ENCODE results near the gene CD82.
"Not testable (repeated sequence)": the region's sequence is repeated elsewhere in the genome, so short reads cannot be mapped to it uniquely, and the experiment has no call there.

The CD82 gene

GRCh38 chr11:44550123-44550522 is 15.3 kb upstream of the CD82 start:
- TF ChIP-seq POLR2AphosphoS5 (IDR thresholded peaks at IDR 0.05; ENCODE audit: borderline replicate concordance, low read depth, low read length) (no peak), FOXP2 (optimal IDR thresholded peaks at IDR 0.05; ENCODE audit: control extremely low read depth, extremely low read length, insufficient read depth) (no peak), EZH2 (IDR thresholded peaks at IDR 0.05) (no peak)
- H3K4me3 ChIP-seq = no peak overlapping the region
- no peaks in the 10 kb centered on the region for H3K36me3 ChIP-seq (ENCODE audit: insufficient read depth, low read length)
- H3K9ac ChIP-seq (ENCODE audit: insufficient read length) = no peak overlapping the region
- H3K9me3 ChIP-seq (ENCODE audit: low read depth, low read length) = 0 out of 2 replicates have a peak, but pooled peaks cover 3% of the 10 kb centered on the region
- no peak overlapping the region for H3K27ac ChIP-seq
- DNase-seq (ENCODE audit: low read depth, low spot score) = no peak

- TF ChIP-seq EZH2 (IDR thresholded peaks at IDR 0.05) (no peak), FOXP2 (optimal IDR thresholded peaks at IDR 0.05; ENCODE audit: control extremely low read depth, extremely low read length, insufficient read depth) (no peak), POLR2AphosphoS5 (IDR thresholded peaks at IDR 0.05; ENCODE audit: borderline replicate concordance, low read depth, low read length) (no peak)
- no peak overlapping the region for H3K4me3 ChIP-seq
- 0 out of 2 replicates have a peak, but pooled peaks cover 3% of the 10 kb centered on the region for H3K9me3 ChIP-seq (ENCODE audit: low read depth, low read length)
- DNase-seq (ENCODE audit: low read depth, low spot score) = no peak
- no peaks in the 10 kb centered on the region for H3K36me3 ChIP-seq (ENCODE audit: insufficient read depth, low read length)
- no peak overlapping the region for H3K27ac ChIP-seq
- H3K9ac ChIP-seq (ENCODE audit: insufficient read length) = no peak overlapping the region
Measured at GRCh38 chr11:44551456-44552139, 13.9 kb upstream of the CD82 start.

- no peak for DNase-seq (ENCODE audit: low read depth, low spot score)
- Histone ChIP-seq H3K4me3 (no peak overlapping the region), H3K9ac (ENCODE audit: insufficient read length) (no peak overlapping the region)
Measured at GRCh38 chr11:44555031-44555800, 10.2 kb upstream of the CD82 start.

GRCh38 chr11:44556735-44557409 is 8.6 kb upstream of the CD82 start:
- no peak for DNase-seq (ENCODE audit: low read depth, low spot score)
- no peak for TF ChIP-seq FOXP2 (optimal IDR thresholded peaks at IDR 0.05; ENCODE audit: control extremely low read depth, extremely low read length, insufficient read depth)
- TF ChIP-seq EZH2 (IDR thresholded peaks at IDR 0.05) = no peak
- no peak for TF ChIP-seq POLR2AphosphoS5 (IDR thresholded peaks at IDR 0.05; ENCODE audit: borderline replicate concordance, low read depth, low read length)
- Histone ChIP-seq H3K9ac (ENCODE audit: insufficient read length) (no peak overlapping the region), H3K36me3 (ENCODE audit: insufficient read depth, low read length) (no peaks in the 10 kb centered on the region), H3K4me3 (no peak overlapping the region), H3K27ac (no peak overlapping the region), H3K9me3 (ENCODE audit: low read depth, low read length) (0 out of 2 replicates have a peak, but pooled peaks cover 3% of the 10 kb centered on the region)

More at GRCh38 chr11:44555031-44555800, 10.2 kb upstream of the CD82 start:
- Histone ChIP-seq H3K9me3 (ENCODE audit: low read depth, low read length) (0 out of 2 replicates have a peak, but pooled peaks cover 3% of the 10 kb centered on the region), H3K36me3 (ENCODE audit: insufficient read depth, low read length) (no peaks in the 10 kb centered on the region), H3K27ac (no peak overlapping the region)
- TF ChIP-seq EZH2 (IDR thresholded peaks at IDR 0.05) = no peak
- TF ChIP-seq FOXP2 (optimal IDR thresholded peaks at IDR 0.05; ENCODE audit: control extremely low read depth, extremely low read length, insufficient read depth) = no peak
- TF ChIP-seq POLR2AphosphoS5 (IDR thresholded peaks at IDR 0.05; ENCODE audit: borderline replicate concordance, low read depth, low read length) = no peak

GRCh38 chr11:44557464-44557863 is 8.0 kb upstream of the CD82 start:
- no peak overlapping the region for H3K9ac ChIP-seq (ENCODE audit: insufficient read length)
- no peak overlapping the region for H3K27ac ChIP-seq
- no peaks in the 10 kb centered on the region for H3K36me3 ChIP-seq (ENCODE audit: insufficient read depth, low read length)
- H3K4me3 ChIP-seq = no peak overlapping the region
- 0 out of 2 replicates have a peak, but pooled peaks cover 3% of the 10 kb centered on the region for H3K9me3 ChIP-seq (ENCODE audit: low read depth, low read length)
- DNase-seq (ENCODE audit: low read depth, low spot score) = no peak
- TF ChIP-seq EZH2 (IDR thresholded peaks at IDR 0.05) = no peak
- no peak for TF ChIP-seq FOXP2 (optimal IDR thresholded peaks at IDR 0.05; ENCODE audit: control extremely low read depth, extremely low read length, insufficient read depth)
- no peak for TF ChIP-seq POLR2AphosphoS5 (IDR thresholded peaks at IDR 0.05; ENCODE audit: borderline replicate concordance, low read depth, low read length)

- no peaks in the 10 kb centered on the region for H3K36me3 ChIP-seq (ENCODE audit: insufficient read depth, low read length)
- TF ChIP-seq EZH2 (IDR thresholded peaks at IDR 0.05) (no peak), POLR2AphosphoS5 (IDR thresholded peaks at IDR 0.05; ENCODE audit: borderline replicate concordance, low read depth, low read length) (no peak), FOXP2 (optimal IDR thresholded peaks at IDR 0.05; ENCODE audit: control extremely low read depth, extremely low read length, insufficient read depth) (no peak)
- no peaks in the 10 kb centered on the region for H3K9me3 ChIP-seq (ENCODE audit: low read depth, low read length)
- no peak for DNase-seq (ENCODE audit: low read depth, low spot score)
- H3K27ac ChIP-seq = no peak overlapping the region
- no peak overlapping the region for H3K9ac ChIP-seq (ENCODE audit: insufficient read length)
- no peak overlapping the region for H3K4me3 ChIP-seq
Measured at GRCh38 chr11:44559207-44559939, 6.1 kb upstream of the CD82 start.

- H3K4me3 ChIP-seq; H3K9ac ChIP-seq (ENCODE audit: insufficient read length); H3K27ac ChIP-seq; DNase-seq (ENCODE audit: low read depth, low spot score); H3K9me3 ChIP-seq (ENCODE audit: low read depth, low read length); H3K36me3 ChIP-seq (ENCODE audit: insufficient read depth, low read length): not testable (repeated sequence)
Measured at GRCh38 chr11:44559940-44560300, 5.5 kb upstream of the CD82 start.

Measured in SK-N-MC (cell line).